ENCODE measurements around the gene TTC12. TPM values are rescaled to one million over a fixed set of nuclear protein-coding genes. Genes with fewer than 3 reads are reported as not detected.

Gene TTC12
- total RNA-seq, 1 donor from 2014 or later, result 20.4 TPM

DNA sequence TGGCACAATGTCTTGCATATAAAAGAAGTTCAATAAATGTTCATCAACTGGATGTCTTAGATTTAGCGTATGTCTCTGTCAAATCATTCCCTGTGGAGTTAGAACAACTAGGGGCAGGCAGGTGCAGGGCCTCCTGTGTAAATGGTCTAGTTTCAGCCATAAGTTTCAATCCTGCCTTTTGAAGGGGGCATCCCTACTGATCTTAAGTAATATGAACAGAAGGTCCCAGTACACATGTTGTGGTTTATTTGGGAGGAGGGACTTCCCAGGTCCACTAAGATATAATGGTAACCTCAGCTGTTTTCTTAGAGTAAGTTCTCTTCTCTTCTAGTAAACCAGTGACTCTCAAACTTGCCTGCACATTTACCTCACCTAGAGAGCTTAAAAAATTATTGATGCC lies 19.8 kb downstream of the TTC12 start:
- Histone ChIP-seq H3K36me3 (peaks cover 0 to 40% of the 10 kb centered on the region in 2 donors), H3K4me1 (peaks cover 6% of the 10 kb centered on the region), H3K27me3 (no peaks in the 10 kb centered on the region), H3K4me3 (no peak overlapping the region), H3K27ac (no peak overlapping the region), H3K9me3 (no peaks in the 10 kb centered on the region)
- TF ChIP-seq POLR2A (IDR thresholded peaks at IDR 0.05), result no peak
- no peak for DNase-seq (ENCODE audit: extremely low spot score in 2 of 2)
- intact Hi-C loops (cut with DNase I), result no loop called here

DNA sequence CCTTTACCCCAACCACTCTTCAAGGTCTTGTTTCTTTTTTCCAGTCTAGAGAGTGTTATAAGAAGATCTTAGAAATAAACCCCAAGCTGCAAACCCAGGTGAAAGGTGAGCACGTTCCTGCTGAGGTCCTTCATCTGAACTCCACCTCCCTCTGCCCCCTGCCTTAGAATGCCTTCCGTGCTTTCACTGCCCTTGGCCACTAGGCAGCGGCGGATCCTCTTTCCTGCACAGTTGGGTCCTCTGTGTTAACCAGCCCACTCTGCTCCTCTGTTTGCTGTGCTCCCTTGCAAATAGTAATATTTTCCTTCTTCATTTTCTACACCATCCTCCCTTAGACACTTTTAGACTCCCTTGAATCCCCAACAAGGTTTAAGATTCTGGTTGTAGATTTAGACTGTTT lies 24.3 kb downstream of the TTC12 start:
- intact Hi-C loops (cut with DNase I), result no loop called here
- no peak for TF ChIP-seq POLR2A (IDR thresholded peaks at IDR 0.05)
- Histone ChIP-seq H3K4me3 (no peak overlapping the region), H3K27me3 (no peaks in the 10 kb centered on the region), H3K27ac (no peak overlapping the region), H3K4me1 (no peaks in the 10 kb centered on the region), H3K9me3 (no peaks in the 10 kb centered on the region), H3K36me3 (peaks cover 0 to 65% of the 10 kb centered on the region in 2 donors)
- DNase-seq (ENCODE audit: extremely low spot score in 2 of 2), result no peak

DNA sequence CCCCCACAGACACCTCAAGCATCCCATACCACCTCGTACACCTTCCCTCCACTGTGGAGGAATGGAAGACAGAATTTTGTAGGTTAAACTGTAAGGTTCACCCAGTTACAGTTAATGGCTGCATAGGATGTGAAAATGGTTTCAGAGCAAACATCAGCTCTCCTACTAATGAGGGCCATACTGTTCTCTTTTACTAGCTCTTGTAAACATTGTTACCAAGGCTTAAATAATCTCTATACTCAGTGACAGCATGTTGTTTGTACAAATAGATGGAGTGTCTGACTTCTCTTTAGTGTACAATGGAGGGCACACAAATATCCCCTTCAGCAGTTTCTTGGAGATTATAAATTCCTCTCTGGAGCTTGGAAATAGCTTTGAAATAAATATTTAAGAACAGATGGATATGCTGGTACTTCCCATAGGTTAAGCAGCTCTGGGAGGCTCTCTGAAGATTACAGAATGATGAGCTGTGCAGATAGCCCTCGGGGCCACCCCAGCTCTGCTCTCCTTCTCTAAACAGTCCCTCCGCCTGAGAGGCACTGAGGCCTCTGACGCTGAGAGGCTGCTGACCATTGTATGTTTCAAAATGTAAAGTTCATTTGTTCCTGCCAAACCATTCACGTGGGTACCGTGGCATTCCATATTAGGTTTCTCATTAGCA lies 25.7 kb downstream of the TTC12 start:
- Histone ChIP-seq H3K9me3 (no peaks in the 10 kb centered on the region), H3K4me3 (no peak overlapping the region), H3K27ac (no peak overlapping the region), H3K4me1 (no peaks in the 10 kb centered on the region), H3K27me3 (no peaks in the 10 kb centered on the region), H3K36me3 (peaks cover 0 to 67% of the 10 kb centered on the region in 2 donors)
- intact Hi-C loops (cut with DNase I), result no loop called here
- DNase-seq (ENCODE audit: extremely low spot score in 2 of 2), result no peak
- no peak for TF ChIP-seq POLR2AphosphoS5 (IDR thresholded peaks at IDR 0.05; ENCODE audit: insufficient read depth in 1 of 2, low read depth in 1 of 2)

DNA sequence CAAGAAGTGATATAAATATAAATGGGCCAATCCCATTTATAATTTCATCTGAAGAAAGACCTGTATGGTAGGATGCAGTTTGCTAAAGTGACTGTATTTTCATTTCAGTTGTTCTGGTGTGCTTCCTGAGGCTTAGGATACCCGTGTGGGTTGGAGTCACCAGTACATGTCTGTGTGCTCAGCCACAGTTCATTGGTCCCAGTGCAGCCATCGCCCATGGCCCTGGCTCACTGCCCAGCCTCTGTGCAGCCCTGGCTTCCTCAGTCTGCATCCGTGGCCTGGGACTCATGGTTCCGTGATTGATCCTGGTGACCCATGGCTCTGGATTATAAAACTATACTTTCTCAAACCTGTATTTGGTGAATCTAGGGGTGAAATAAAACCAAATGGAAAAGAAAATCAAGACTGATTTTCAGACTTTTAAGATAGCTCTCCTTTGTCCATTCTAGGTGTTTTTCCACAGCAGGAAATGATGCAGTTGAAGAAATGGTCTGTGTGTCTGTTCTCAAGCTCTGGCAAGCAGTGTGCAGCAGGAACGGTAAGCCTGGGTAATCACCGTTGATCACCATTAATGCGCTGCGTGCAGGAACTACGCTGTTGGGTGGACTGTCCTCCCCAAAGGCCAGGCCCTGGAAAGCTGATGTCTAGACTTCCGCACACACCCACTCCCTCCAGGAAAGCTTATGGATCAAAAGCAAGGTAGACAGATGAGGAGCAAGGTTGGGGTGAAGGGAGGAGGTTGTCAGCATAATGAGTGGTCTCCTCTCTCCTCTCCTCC lies 27.2 kb downstream of the TTC12 start:
- H3K4me1 ChIP-seq, result no peaks in the 10 kb centered on the region
- TF ChIP-seq, protein P1, sequence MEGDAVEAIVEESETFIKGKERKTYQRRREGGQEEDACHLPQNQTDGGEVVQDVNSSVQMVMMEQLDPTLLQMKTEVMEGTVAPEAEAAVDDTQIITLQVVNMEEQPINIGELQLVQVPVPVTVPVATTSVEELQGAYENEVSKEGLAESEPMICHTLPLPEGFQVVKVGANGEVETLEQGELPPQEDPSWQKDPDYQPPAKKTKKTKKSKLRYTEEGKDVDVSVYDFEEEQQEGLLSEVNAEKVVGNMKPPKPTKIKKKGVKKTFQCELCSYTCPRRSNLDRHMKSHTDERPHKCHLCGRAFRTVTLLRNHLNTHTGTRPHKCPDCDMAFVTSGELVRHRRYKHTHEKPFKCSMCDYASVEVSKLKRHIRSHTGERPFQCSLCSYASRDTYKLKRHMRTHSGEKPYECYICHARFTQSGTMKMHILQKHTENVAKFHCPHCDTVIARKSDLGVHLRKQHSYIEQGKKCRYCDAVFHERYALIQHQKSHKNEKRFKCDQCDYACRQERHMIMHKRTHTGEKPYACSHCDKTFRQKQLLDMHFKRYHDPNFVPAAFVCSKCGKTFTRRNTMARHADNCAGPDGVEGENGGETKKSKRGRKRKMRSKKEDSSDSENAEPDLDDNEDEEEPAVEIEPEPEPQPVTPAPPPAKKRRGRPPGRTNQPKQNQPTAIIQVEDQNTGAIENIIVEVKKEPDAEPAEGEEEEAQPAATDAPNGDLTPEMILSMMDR (IDR thresholded peaks at IDR 0.05), result no peak
- no peak for DNase-seq (ENCODE audit: extremely low spot score in 2 of 2)
- H3K36me3 ChIP-seq, result peaks cover 0 to 57% of the 10 kb centered on the region in 2 donors
- no peaks in the 10 kb centered on the region for H3K9me3 ChIP-seq
- H3K27me3 ChIP-seq, result no peaks in the 10 kb centered on the region
- intact Hi-C loops (cut with DNase I), result no loop called here
- H3K27ac ChIP-seq, result no peak overlapping the region
- no peak overlapping the region for H3K4me3 ChIP-seq

DNA sequence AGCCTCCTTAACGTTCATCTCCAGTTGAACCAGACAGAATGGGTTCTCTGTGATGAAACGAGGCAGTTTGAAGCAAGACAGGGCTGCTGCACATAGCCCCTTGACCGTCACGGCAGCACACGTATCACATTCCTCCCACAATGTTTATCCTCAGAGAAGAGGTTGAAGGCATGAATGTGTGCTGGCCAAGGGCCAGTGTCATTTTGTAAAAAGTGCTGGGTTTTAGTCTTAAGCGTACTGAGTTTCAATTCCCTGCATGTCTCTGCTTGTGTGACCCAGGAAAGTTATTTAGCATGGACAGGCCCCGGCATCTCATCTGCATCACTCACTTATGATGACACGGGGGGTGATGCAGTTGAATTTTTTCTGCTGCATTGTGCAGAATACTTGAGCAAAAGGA lies 31.6 kb downstream of the TTC12 start:
- no peaks in the 10 kb centered on the region for H3K9me3 ChIP-seq
- H3K27ac ChIP-seq, result no peak overlapping the region
- peaks cover 0 to 33% of the 10 kb centered on the region in 2 donors for H3K36me3 ChIP-seq
- intact Hi-C loops (cut with DNase I), result no loop called here
- no peaks in the 10 kb centered on the region for H3K4me1 ChIP-seq
- no peak overlapping the region for H3K4me3 ChIP-seq
- H3K27me3 ChIP-seq, result no peaks in the 10 kb centered on the region
- DNase-seq (ENCODE audit: extremely low spot score in 2 of 2), result no peak
- TF ChIP-seq POLR2AphosphoS5 (IDR thresholded peaks at IDR 0.05; ENCODE audit: insufficient read depth in 1 of 2, low read depth in 1 of 2) (no peak), POLR2A (IDR thresholded peaks at IDR 0.05) (no peak)
- TF ChIP-seq, protein P1 (IDR thresholded peaks at IDR 0.05), result no peak

DNA sequence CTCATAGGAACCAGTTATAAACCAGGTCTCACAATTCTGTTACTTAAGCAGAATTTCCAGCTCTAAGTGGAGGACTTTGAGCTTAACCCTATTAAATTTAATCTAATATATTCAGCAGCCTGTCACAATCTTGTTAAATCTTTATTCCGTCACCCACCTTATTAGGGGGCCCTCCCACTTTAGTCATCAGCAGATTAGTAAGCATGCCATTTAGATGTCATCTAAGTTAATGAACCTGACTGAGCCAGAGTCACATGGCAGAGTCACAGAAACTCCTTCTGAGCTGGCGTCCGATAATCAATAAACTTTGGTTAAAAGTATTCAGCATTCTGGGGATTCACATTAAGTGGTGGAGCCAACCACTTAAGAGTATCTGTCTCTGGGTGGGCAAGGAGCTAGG lies 35.1 kb downstream of the TTC12 start:
- no peak for DNase-seq (ENCODE audit: extremely low spot score in 2 of 2)
- no peaks in the 10 kb centered on the region for H3K9me3 ChIP-seq
- H3K27ac ChIP-seq, result no peak overlapping the region
- no peak overlapping the region for H3K4me3 ChIP-seq
- intact Hi-C loops (cut with DNase I), result no loop called here
- H3K4me1 ChIP-seq, result no peaks in the 10 kb centered on the region
- TF ChIP-seq POLR2A (IDR thresholded peaks at IDR 0.05) (no peak), POLR2AphosphoS5 (IDR thresholded peaks at IDR 0.05; ENCODE audit: insufficient read depth in 1 of 2, low read depth in 1 of 2) (no peak)
- TF ChIP-seq, protein P1 (IDR thresholded peaks at IDR 0.05), result no peak
- peaks cover 0 to 28% of the 10 kb centered on the region in 2 donors for H3K36me3 ChIP-seq
- no peaks in the 10 kb centered on the region for H3K27me3 ChIP-seq

Measured in vagina (tissue), 2 donors.